DOHH2 (cell line): ENCODE data around the gene TPBGL.

Experiments
- H3F3A ChIP-seq: fragments of 200-600 bp; sonication (generic), shearing (Covaris generic); 2 replicates; pipeline ENCODE4 v1.6.0; 2016; ENCODE audit warnings: antibody characterized with exemption, mild to moderate bottlenecking; ENCODE audit not compliant: control insufficient read depth, insufficient read depth
- H3K27ac ChIP-seq: fragments of 200-600 bp; sonication (generic); 2 replicates; pipeline ENCODE4 v1.5.1; 2014; ENCODE audit warnings: low read depth, mild to moderate bottlenecking, low read length, moderate library complexity
- H3K27me3 ChIP-seq: fragments of 200-600 bp; sonication (generic); 2 replicates; pipeline ENCODE4 v1.6.1; 2014; ENCODE audit warnings: mild to moderate bottlenecking, low read length, mixed read lengths; ENCODE audit not compliant: control insufficient read depth
- H3K36me3 ChIP-seq: fragments of 200-600 bp; sonication (generic); 2 replicates; pipeline ENCODE4 v1.6.1; 2014; ENCODE audit warnings: mild to moderate bottlenecking, low read length, moderate library complexity, mixed read lengths; ENCODE audit not compliant: control insufficient read depth
- H3K4me1 ChIP-seq: fragments of 200-600 bp; sonication (generic); 2 replicates; pipeline ENCODE4 v1.6.1; 2014; ENCODE audit warnings: mild to moderate bottlenecking, low read length, mixed read lengths; ENCODE audit not compliant: control insufficient read depth
- H3K4me2 ChIP-seq: fragments of 200-600 bp; sonication (generic); 2 replicates; pipeline ENCODE4 v1.6.0; 2014; ENCODE audit warnings: mild to moderate bottlenecking, low read length, moderate library complexity
- H3K4me3 ChIP-seq: fragments of 200-600 bp; sonication (generic); 2 replicates; pipeline ENCODE4 v1.5.1; 2014; ENCODE audit warnings: mild to moderate bottlenecking, low read length, mixed read lengths
- H3K79me2 ChIP-seq: fragments of 200-600 bp; sonication (generic); 2 replicates; pipeline ENCODE4 v1.6.1; 2014; ENCODE audit warnings: mild to moderate bottlenecking, low read length, mixed read lengths; ENCODE audit not compliant: control insufficient read depth
- H3K9me2 ChIP-seq: fragments of 200-600 bp; sonication (generic); replicated peaks from 2 replicates; pipeline ENCODE4 v1.6.1; 2014; ENCODE audit warnings: mild to moderate bottlenecking, low read length, mixed read lengths; ENCODE audit not compliant: control insufficient read depth
- H3K9me3 ChIP-seq: fragments of 200-600 bp; sonication (generic); 2 replicates; pipeline ENCODE4 v1.6.1; 2014; ENCODE audit warnings: antibody characterized with exemption, low read length, mixed read lengths; ENCODE audit not compliant: control insufficient read depth, insufficient read depth
- H4K20me1 ChIP-seq: fragments of 200-600 bp; sonication (generic); 2 replicates; pipeline ENCODE4 v1.6.0; 2014; ENCODE audit warnings: low read depth, mild to moderate bottlenecking, antibody characterized with exemption, low read length, moderate library complexity; ENCODE audit not compliant: control insufficient read depth, insufficient read depth
- EZH2phosphoT487 ChIP-seq: fragments of 200-600 bp; sonication (generic); IDR thresholded peaks from 2 replicates; pipeline ENCODE4 v1.6.1; 2017; ENCODE audit warnings: borderline replicate concordance, mild to moderate bottlenecking, antibody characterized with exemption, low read length, moderate library complexity, mixed read lengths
- TF ChIP-seq, protein P1 (sequence below): fragments of 200-600 bp; sonication (generic); IDR thresholded peaks from one replicate; pipeline ENCODE4 v1.5.1; 2014; ENCODE audit warnings: antibody characterized with exemption, mild to moderate bottlenecking, low read depth, low read length; ENCODE audit not compliant: poor library complexity, severe bottlenecking

Gene TPBGL

DNA sequence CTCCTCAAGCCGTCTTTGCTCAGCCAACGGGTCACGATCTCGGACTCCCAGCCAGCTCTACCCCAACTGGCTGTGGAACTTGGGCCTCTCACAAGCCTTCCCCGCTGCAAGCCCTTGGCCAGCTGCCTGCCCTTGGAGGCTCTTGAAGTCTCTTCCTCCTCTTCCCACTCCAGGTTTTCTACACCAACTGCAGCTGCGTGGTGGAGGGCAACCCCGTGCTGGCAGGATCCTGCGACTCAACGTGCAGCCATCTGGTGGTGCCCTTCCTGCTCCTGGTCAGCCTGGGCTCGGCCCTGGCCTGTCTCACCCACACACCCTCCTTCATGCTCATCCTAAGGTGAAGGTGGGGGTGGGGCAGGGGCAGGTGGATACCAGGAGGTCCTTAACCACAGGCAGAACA lies 40.5 kb upstream of the TPBGL start:
- no peaks in the 10 kb centered on the region for H3K4me1 ChIP-seq
- no peaks in the 10 kb centered on the region for H3K27me3 ChIP-seq
- H3K79me2 ChIP-seq, result no peaks in the 10 kb centered on the region
- H3K36me3 ChIP-seq, result no peaks in the 10 kb centered on the region
- H3K4me3 ChIP-seq, result no peak overlapping the region
- no peak overlapping the region for H3K4me2 ChIP-seq
- H3F3A ChIP-seq, result no peaks in the 10 kb centered on the region
- H3K9me3 ChIP-seq, result no peaks in the 10 kb centered on the region
- no peaks in the 10 kb centered on the region for H3K9me2 ChIP-seq
- H4K20me1 ChIP-seq, result no peaks in the 10 kb centered on the region
- TF ChIP-seq, protein P1, sequence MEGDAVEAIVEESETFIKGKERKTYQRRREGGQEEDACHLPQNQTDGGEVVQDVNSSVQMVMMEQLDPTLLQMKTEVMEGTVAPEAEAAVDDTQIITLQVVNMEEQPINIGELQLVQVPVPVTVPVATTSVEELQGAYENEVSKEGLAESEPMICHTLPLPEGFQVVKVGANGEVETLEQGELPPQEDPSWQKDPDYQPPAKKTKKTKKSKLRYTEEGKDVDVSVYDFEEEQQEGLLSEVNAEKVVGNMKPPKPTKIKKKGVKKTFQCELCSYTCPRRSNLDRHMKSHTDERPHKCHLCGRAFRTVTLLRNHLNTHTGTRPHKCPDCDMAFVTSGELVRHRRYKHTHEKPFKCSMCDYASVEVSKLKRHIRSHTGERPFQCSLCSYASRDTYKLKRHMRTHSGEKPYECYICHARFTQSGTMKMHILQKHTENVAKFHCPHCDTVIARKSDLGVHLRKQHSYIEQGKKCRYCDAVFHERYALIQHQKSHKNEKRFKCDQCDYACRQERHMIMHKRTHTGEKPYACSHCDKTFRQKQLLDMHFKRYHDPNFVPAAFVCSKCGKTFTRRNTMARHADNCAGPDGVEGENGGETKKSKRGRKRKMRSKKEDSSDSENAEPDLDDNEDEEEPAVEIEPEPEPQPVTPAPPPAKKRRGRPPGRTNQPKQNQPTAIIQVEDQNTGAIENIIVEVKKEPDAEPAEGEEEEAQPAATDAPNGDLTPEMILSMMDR, result no peak
- TF ChIP-seq EZH2phosphoT487, result no peak
- no peak overlapping the region for H3K27ac ChIP-seq

DNA sequence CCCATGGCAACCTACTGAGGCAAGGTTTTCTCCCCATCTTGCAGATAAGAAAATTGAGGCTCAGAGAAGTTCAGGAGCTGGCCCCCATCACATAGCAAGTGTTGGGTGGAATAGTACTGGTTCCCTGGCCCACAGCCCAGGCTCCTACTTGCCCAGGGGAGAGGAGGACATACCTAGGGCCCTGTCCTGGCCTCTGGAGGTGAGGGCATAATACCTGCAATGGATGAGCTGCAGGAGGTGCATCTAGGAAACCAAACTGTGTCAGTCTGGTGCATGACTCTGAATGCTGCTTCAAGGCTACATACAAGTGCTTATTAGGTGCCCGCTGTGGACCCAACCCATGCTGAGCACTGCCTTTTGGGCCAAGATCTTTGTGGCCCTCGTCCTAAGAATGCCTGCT lies 40.0 kb upstream of the TPBGL start:
- Histone ChIP-seq H4K20me1 (no peaks in the 10 kb centered on the region), H3K9me2 (no peaks in the 10 kb centered on the region), H3K4me2 (no peak overlapping the region), H3K4me1 (no peaks in the 10 kb centered on the region), H3K27me3 (no peaks in the 10 kb centered on the region), H3F3A (no peaks in the 10 kb centered on the region), H3K9me3 (no peaks in the 10 kb centered on the region), H3K36me3 (no peaks in the 10 kb centered on the region), H3K79me2 (no peaks in the 10 kb centered on the region), H3K4me3 (no peak overlapping the region), H3K27ac (no peak overlapping the region)
- TF ChIP-seq, protein P1, result no peak
- TF ChIP-seq EZH2phosphoT487, result no peak

DNA sequence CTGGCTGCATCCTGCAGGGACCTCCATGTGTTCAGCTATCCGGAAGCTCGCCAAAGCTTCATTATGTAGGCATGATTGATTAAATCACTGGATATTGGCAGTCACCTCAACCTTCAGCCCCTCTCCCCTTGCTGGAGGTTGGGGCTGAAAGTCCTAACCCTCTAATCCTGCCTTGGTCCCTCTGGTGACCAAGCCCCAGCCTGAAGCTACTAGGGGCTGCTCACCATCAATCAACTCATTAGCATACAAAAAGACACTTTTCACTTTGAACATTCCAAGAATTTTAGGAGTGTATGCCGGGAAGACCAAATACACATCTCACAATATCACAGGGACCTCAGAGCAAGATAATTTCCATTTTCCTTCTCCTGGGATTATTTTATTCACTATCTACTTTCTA lies 38.8 kb upstream of the TPBGL start:
- Histone ChIP-seq H3K27me3 (no peaks in the 10 kb centered on the region), H3K79me2 (no peaks in the 10 kb centered on the region), H3K4me2 (no peak overlapping the region), H4K20me1 (no peaks in the 10 kb centered on the region), H3F3A (no peaks in the 10 kb centered on the region), H3K9me3 (no peaks in the 10 kb centered on the region), H3K27ac (no peak overlapping the region), H3K36me3 (no peaks in the 10 kb centered on the region), H3K4me3 (no peak overlapping the region), H3K4me1 (no peaks in the 10 kb centered on the region), H3K9me2 (no peaks in the 10 kb centered on the region)
- TF ChIP-seq, protein P1, result no peak
- TF ChIP-seq EZH2phosphoT487, result no peak

DNA sequence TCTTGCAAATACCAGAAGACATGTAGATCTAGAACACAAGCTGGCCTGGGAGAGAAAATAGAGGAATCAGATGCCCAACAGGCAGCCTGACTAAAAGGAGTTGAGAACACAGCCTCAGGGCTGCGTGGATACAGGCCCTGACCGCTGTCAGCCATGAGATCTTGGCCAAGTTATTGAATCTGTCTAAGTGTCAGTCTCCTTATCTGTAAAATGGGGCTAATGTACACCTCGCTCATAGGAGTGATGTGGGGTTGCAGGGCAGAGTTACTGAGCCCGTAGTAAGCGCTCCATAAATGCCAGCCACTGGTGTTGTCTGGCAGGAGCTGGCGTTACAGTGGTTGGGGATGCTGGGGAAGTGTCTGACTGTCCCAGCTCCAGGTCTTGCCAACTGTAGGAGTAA lies 38.4 kb upstream of the TPBGL start:
- Histone ChIP-seq H3K27ac (no peak overlapping the region), H3K9me2 (no peaks in the 10 kb centered on the region), H3K9me3 (no peaks in the 10 kb centered on the region), H4K20me1 (no peaks in the 10 kb centered on the region), H3K4me2 (no peak overlapping the region), H3K36me3 (no peaks in the 10 kb centered on the region), H3F3A (no peaks in the 10 kb centered on the region), H3K4me3 (no peak overlapping the region), H3K4me1 (no peaks in the 10 kb centered on the region), H3K27me3 (no peaks in the 10 kb centered on the region), H3K79me2 (no peaks in the 10 kb centered on the region)
- TF ChIP-seq EZH2phosphoT487, result no peak
- TF ChIP-seq, protein P1, result no peak
